Measurements from ENCODE around the gene RMND5B. TPM values are rescaled to one million over a fixed set of nuclear protein-coding genes. Genes with fewer than 3 reads are reported as not detected.

RMND5B gene
- total RNA-seq, 1 experiment from 2014 or later = 42.9 TPM

- Histone ChIP-seq H3K9me2 (replicated peaks; ENCODE audit: insufficient read depth, low read length) (no peaks in the 10 kb centered on the region), H3K36me3 (ENCODE audit: insufficient read depth, low read length) (no peaks in the 10 kb centered on the region), H3K4me3 (ENCODE audit: low read length) (no peak overlapping the region), H3K4me2 (ENCODE audit: low read depth, low read length, poor library complexity, severe bottlenecking) (no peak overlapping the region), H3K27me3 (ENCODE audit: low read length) (no peaks in the 10 kb centered on the region; the same call in 1 of the 2 replicates), H3K9ac (ENCODE audit: low read length) (no peak overlapping the region), H2AFZ (ENCODE audit: low read length) (no peak overlapping the region), H3K4me1 (ENCODE audit: low read length) (no peaks in the 10 kb centered on the region), H4K20me1 (ENCODE audit: insufficient read depth, low read depth, low read length) (no peaks in the 10 kb centered on the region), H3K79me2 (ENCODE audit: low read length) (no peaks in the 10 kb centered on the region), H3K9me3 (ENCODE audit: low read length) (no peaks in the 10 kb centered on the region), H3K27ac (ENCODE audit: low read length) (no peak overlapping the region)
- DNase-seq = no peak
These were observed 37.7 kb upstream of the RMND5B start for GRCh38 chr5:178093134-178093533.

DNA sequence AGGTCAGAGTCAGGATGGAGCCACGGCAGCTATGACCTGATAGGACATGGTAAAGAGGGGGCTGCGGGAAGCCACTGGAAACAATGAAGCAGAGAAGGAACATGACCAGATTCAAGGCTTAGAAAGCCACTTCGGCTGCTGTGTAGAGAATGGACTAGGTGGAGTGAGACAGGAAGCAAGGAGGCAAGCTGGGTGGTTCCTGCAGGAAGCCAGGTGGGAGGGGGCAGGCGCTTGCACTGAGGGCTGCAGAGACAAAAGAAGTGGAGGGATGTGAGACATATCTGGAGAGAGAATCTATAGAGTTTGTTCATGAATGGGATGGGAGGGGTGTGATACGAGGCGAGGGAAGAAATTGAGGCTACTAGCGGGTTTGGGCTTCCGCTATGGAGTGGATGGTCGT lies 36.5 kb upstream of the RMND5B start:
- Histone ChIP-seq H2AFZ (ENCODE audit: low read length) (no peak overlapping the region), H3K36me3 (ENCODE audit: insufficient read depth, low read length) (no peaks in the 10 kb centered on the region), H3K27me3 (ENCODE audit: low read length) (no peaks in the 10 kb centered on the region; the same call in 1 of the 2 replicates), H3K4me3 (ENCODE audit: low read length) (no peak overlapping the region), H4K20me1 (ENCODE audit: insufficient read depth, low read depth, low read length) (no peaks in the 10 kb centered on the region), H3K27ac (ENCODE audit: low read length) (no peak overlapping the region), H3K4me1 (ENCODE audit: low read length) (no peaks in the 10 kb centered on the region), H3K4me2 (ENCODE audit: low read depth, low read length, poor library complexity, severe bottlenecking) (no peak overlapping the region), H3K9me2 (replicated peaks; ENCODE audit: insufficient read depth, low read length) (no peaks in the 10 kb centered on the region), H3K9me3 (ENCODE audit: low read length) (no peaks in the 10 kb centered on the region), H3K9ac (ENCODE audit: low read length) (no peak overlapping the region), H3K79me2 (ENCODE audit: low read length) (no peaks in the 10 kb centered on the region)
- no peak for DNase-seq

DNA sequence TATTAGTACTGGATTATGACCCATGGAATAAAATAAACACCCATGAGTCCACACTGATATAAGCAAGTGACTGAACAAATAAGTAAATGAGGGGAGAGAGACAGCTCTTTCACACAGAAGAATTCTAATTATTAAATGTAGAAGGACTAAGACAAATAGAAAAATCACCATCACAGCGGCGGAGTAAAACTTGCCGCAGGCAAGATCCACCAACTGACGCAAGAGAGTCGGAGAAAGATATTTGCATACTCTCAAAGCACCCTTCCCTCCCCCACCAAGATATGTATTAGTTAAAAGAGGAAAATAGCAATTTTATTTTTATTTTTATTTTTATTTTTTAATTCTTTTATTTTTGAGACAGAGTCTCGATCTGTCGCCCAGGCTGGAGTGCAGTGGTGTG lies 32.1 kb upstream of the RMND5B start:
- H3K27me3 ChIP-seq (ENCODE audit: low read length) = no peaks in the 10 kb centered on the region
- H3K9me2 ChIP-seq (replicated peaks; ENCODE audit: insufficient read depth, low read length) = no peaks in the 10 kb centered on the region
- no peak overlapping the region for H3K4me3 ChIP-seq (ENCODE audit: low read length)
- H3K36me3 ChIP-seq (ENCODE audit: insufficient read depth, low read length) = no peaks in the 10 kb centered on the region
- no peak for DNase-seq
- no peaks in the 10 kb centered on the region for H4K20me1 ChIP-seq (ENCODE audit: insufficient read depth, low read depth, low read length)
- H2AFZ ChIP-seq (ENCODE audit: low read length) = no peak overlapping the region
- no peak overlapping the region for H3K9ac ChIP-seq (ENCODE audit: low read length)
- H3K27ac ChIP-seq (ENCODE audit: low read length) = no peak overlapping the region
- no peaks in the 10 kb centered on the region for H3K4me1 ChIP-seq (ENCODE audit: low read length)
- no peak overlapping the region for H3K4me2 ChIP-seq (ENCODE audit: low read depth, low read length, poor library complexity, severe bottlenecking)
- H3K79me2 ChIP-seq (ENCODE audit: low read length) = no peaks in the 10 kb centered on the region
- H3K9me3 ChIP-seq (ENCODE audit: low read length) = no peaks in the 10 kb centered on the region

- H3K27ac ChIP-seq (ENCODE audit: low read length) = no peak overlapping the region
- no peaks in the 10 kb centered on the region for H4K20me1 ChIP-seq (ENCODE audit: insufficient read depth, low read depth, low read length)
- H3K9ac ChIP-seq (ENCODE audit: low read length) = no peak overlapping the region
- H3K79me2 ChIP-seq (ENCODE audit: low read length) = no peaks in the 10 kb centered on the region
- H3K4me2 ChIP-seq (ENCODE audit: low read depth, low read length, poor library complexity, severe bottlenecking) = no peak overlapping the region
- H3K36me3 ChIP-seq (ENCODE audit: insufficient read depth, low read length) = no peaks in the 10 kb centered on the region
- H3K4me3 ChIP-seq (ENCODE audit: low read length) = no peak overlapping the region
- no peaks in the 10 kb centered on the region for H3K9me2 ChIP-seq (replicated peaks; ENCODE audit: insufficient read depth, low read length)
- H3K4me1 ChIP-seq (ENCODE audit: low read length) = peaks cover 2% of the 10 kb centered on the region
- no peaks in the 10 kb centered on the region for H3K27me3 ChIP-seq (ENCODE audit: low read length)
- H3K9me3 ChIP-seq (ENCODE audit: low read length) = no peaks in the 10 kb centered on the region
- no peak overlapping the region for H2AFZ ChIP-seq (ENCODE audit: low read length)
- DNase-seq = no peak
These were observed 27.2 kb upstream of the RMND5B start for GRCh38 chr5:178103612-178104011.

DNA sequence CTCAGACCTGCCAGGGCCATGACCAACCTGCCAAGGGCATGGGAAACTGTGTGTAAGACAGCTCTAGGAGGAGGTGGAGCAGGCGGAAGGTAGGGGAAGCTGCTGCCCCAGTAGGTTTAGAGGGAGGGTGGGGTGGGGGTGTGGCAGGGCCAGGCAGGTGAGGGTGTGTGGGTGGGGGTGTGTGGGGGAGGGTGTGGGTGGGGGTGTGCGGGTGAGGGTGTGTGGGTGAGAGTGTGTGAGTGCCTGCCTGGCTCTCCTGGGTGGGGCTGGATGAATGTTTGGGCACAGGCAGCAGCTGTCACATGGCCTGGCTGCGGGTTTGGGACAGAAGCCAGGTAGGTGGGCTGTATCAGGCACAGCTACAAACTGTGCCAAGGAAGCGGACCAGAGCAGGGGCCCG lies 26.3 kb upstream of the RMND5B start:
- no peak overlapping the region for H3K9ac ChIP-seq (ENCODE audit: low read length)
- no peak overlapping the region for H3K27ac ChIP-seq (ENCODE audit: low read length)
- H3K36me3 ChIP-seq (ENCODE audit: insufficient read depth, low read length) = no peaks in the 10 kb centered on the region
- no peaks in the 10 kb centered on the region for H3K79me2 ChIP-seq (ENCODE audit: low read length)
- peaks cover 7% of the 10 kb centered on the region for H3K4me1 ChIP-seq (ENCODE audit: low read length)
- no peaks in the 10 kb centered on the region for H3K27me3 ChIP-seq (ENCODE audit: low read length)
- H3K9me3 ChIP-seq (ENCODE audit: low read length) = no peaks in the 10 kb centered on the region
- H4K20me1 ChIP-seq (ENCODE audit: insufficient read depth, low read depth, low read length) = no peaks in the 10 kb centered on the region
- H3K4me3 ChIP-seq (ENCODE audit: low read length) = no peak overlapping the region
- no peak overlapping the region for H3K4me2 ChIP-seq (ENCODE audit: low read depth, low read length, poor library complexity, severe bottlenecking)
- no peak for DNase-seq
- no peaks in the 10 kb centered on the region for H3K9me2 ChIP-seq (replicated peaks; ENCODE audit: insufficient read depth, low read length)
- H2AFZ ChIP-seq (ENCODE audit: low read length) = no peak overlapping the region

GRCh38 chr5:178106086-178106485 lies 24.7 kb upstream of the RMND5B start:
- H3K27me3 ChIP-seq (ENCODE audit: low read length) = no peaks in the 10 kb centered on the region
- H3K4me1 ChIP-seq (ENCODE audit: low read length) = peaks cover 7% of the 10 kb centered on the region
- H2AFZ ChIP-seq (ENCODE audit: low read length) = no peak overlapping the region
- H4K20me1 ChIP-seq (ENCODE audit: insufficient read depth, low read depth, low read length) = no peaks in the 10 kb centered on the region
- no peak overlapping the region for H3K9ac ChIP-seq (ENCODE audit: low read length)
- no peak overlapping the region for H3K4me2 ChIP-seq (ENCODE audit: low read depth, low read length, poor library complexity, severe bottlenecking)
- no peak for DNase-seq
- H3K27ac ChIP-seq (ENCODE audit: low read length) = no peak overlapping the region
- no peak overlapping the region for H3K4me3 ChIP-seq (ENCODE audit: low read length)
- no peaks in the 10 kb centered on the region for H3K79me2 ChIP-seq (ENCODE audit: low read length)
- no peaks in the 10 kb centered on the region for H3K36me3 ChIP-seq (ENCODE audit: insufficient read depth, low read length)
- H3K9me3 ChIP-seq (ENCODE audit: low read length) = no peaks in the 10 kb centered on the region
- H3K9me2 ChIP-seq (replicated peaks; ENCODE audit: insufficient read depth, low read length) = no peaks in the 10 kb centered on the region

DNA sequence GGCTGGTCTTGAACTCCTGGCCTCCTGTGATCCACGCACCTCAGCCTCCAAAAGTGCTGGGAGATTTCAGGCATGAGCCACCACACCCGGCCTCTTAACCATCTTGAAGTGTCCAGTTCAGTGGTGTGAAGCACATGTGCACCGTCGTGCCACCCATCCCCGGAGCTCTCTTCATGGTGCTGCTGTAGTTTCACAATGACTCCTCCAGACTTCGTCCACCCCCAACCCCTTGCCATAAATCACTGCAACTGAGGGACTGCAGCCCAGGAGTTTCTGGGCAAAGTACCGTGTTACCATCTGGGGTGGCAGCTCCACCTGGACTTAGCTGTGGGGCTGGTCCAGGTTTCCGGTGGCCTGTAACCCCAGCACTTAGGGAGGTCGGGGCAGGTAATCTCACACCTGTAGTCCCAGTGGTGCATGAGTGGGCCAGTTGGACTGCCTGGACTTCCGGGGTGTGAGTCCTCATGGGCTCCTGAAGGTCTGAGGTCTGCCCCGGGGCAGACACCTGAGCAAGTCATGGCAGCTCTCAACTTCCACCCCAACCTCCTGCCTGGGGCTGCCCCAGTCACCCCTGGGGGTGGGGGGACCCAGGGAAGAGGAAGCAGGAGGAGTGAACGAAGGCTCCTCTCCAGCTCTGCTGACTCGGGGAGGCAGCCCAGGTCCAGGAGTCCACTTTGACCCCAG lies 24.1 kb upstream of the RMND5B start:
- Histone ChIP-seq H3K36me3 (ENCODE audit: insufficient read depth, low read length) (no peaks in the 10 kb centered on the region), H2AFZ (ENCODE audit: low read length) (no peak overlapping the region), H3K9ac (ENCODE audit: low read length) (no peak overlapping the region), H3K4me2 (ENCODE audit: low read depth, low read length, poor library complexity, severe bottlenecking) (no peak overlapping the region), H3K9me3 (ENCODE audit: low read length) (no peaks in the 10 kb centered on the region), H3K4me1 (ENCODE audit: low read length) (peaks cover 7% of the 10 kb centered on the region), H4K20me1 (ENCODE audit: insufficient read depth, low read depth, low read length) (no peaks in the 10 kb centered on the region), H3K9me2 (replicated peaks; ENCODE audit: insufficient read depth, low read length) (no peaks in the 10 kb centered on the region), H3K27me3 (ENCODE audit: low read length) (no peaks in the 10 kb centered on the region), H3K4me3 (ENCODE audit: low read length) (no peak overlapping the region), H3K27ac (ENCODE audit: low read length) (no peak overlapping the region), H3K79me2 (ENCODE audit: low read length) (no peaks in the 10 kb centered on the region)
- no peak for DNase-seq

DNA sequence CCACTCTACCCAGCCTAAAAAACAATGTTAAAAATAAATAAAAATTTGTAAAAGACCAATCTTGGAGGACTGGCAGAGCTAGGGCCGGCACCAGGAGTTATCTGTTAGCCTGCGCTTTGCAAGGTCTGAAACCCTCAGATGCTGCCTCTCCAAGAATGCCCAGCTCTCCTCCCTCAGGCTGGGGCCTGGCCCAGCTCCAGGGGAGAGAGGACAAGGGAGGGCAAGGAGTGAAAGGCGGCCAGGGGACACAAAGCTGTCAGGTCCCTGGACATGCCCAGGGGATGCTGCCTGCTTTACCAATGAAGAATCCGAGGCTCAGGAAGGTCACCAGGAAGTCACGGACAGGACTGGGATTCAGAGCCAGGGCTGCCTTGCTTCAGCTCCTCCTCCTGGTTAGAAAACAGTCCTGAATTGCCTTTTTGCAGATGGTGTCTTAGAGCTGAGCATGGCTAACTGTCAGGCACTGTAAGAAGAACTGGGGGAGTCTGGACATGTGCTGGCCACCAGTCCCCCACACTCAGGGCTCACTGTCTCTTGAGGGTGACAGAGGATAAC lies 23.0 kb upstream of the RMND5B start:
- Histone ChIP-seq H3K79me2 (ENCODE audit: low read length) (no peaks in the 10 kb centered on the region), H3K4me1 (ENCODE audit: low read length) (peaks cover 7% of the 10 kb centered on the region), H3K9ac (ENCODE audit: low read length) (no peak overlapping the region), H2AFZ (ENCODE audit: low read length) (no peak overlapping the region), H4K20me1 (ENCODE audit: insufficient read depth, low read depth, low read length) (no peaks in the 10 kb centered on the region), H3K9me3 (ENCODE audit: low read length) (no peaks in the 10 kb centered on the region), H3K27ac (ENCODE audit: low read length) (no peak overlapping the region), H3K36me3 (ENCODE audit: insufficient read depth, low read length) (no peaks in the 10 kb centered on the region), H3K4me3 (ENCODE audit: low read length) (no peak overlapping the region), H3K4me2 (ENCODE audit: low read depth, low read length, poor library complexity, severe bottlenecking) (no peak overlapping the region), H3K9me2 (replicated peaks; ENCODE audit: insufficient read depth, low read length) (no peaks in the 10 kb centered on the region), H3K27me3 (ENCODE audit: low read length) (no peaks in the 10 kb centered on the region; the same call in 1 of the 2 replicates)
- no peak for DNase-seq
